A204.1 (cell line): ENCODE results near the gene OR14J1.
"Not testable (repeated sequence)": the region's sequence is repeated elsewhere in the genome, so short reads cannot be mapped to it uniquely, and the experiment has no call there.

Experiments
- FAIRE-seq: peaks from 2 replicates; lab custom pipeline; 2012; peaks lifted over from hg19 to GRCh38; lab: Jason Lieb, UNC

Gene OR14J1, protein sequence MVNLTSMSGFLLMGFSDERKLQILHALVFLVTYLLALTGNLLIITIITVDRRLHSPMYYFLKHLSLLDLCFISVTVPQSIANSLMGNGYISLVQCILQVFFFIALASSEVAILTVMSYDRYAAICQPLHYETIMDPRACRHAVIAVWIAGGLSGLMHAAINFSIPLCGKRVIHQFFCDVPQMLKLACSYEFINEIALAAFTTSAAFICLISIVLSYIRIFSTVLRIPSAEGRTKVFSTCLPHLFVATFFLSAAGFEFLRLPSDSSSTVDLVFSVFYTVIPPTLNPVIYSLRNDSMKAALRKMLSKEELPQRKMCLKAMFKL

DNA sequence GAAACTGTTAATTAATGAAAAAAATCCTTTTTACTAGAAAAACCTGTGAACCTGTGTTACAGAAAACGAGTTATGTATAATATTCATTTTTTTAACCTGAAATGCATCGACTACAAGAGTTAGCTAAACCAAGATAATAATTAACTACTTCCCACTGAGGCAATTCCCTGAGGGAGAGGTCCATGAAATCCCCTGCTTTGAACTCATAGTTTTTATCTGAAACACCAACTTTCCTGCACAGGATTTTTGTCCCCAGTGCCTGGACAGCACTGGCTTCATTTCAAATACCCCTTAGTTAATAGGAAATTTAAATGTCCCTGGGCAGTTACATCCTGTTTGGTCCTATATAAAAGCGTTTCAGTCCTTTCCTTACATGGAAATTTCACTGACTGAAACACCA, at the start of gene OR14J1:
TSS of gene OR14J1 (plus strand) at position 386 of the 400 bp plus-strand sequence. CDS start 4,989 bp downstream, outside the sequence.
- FAIRE-seq = no peak

GRCh38 chr6:29251736-29252135, 49.8 kb upstream of the OR14J1 start:
- no peak for FAIRE-seq

DNA sequence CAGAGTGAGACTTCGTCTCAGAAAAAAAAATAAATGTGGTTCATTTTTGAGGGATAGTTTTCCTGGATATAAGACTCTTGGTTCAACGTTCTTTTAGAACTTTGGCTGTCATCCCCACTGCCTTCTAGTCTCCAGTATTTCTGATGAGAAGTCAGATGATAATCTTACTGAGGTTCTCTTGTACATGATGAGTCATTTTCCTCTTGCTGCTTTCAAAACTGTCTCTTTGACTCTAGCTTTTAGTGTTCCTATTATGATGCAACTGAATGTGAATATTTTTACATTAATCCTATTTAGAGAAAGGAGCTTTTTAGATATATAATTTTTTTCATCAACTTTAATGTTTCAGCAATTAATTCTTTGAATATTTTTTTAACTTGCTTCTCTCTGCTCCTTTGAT, 46.0 kb upstream of the OR14J1 start:
- FAIRE-seq = no peak

DNA sequence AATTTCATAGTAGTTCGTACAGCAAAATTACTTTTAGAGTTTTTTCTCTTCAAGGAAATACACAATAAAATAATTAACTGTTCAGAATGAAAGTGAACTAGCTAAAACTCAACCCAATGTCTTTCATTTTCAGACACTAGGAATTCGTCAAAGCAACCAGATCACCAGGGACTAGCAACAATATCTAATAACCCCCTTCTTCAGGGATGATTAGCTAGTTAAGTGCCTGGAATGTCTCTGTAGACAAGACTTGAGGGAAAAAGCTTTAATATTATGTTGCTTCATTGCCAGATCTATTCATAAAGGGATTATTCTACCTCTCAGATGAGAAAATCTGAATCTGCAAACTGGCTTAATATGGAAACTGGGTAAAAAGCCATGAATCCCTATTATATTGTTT, 41.8 kb upstream of the OR14J1 start:
- FAIRE-seq = no peak

GRCh38 chr6:29263001-29263400, 38.5 kb upstream of the OR14J1 start:
- no peak for FAIRE-seq

DNA sequence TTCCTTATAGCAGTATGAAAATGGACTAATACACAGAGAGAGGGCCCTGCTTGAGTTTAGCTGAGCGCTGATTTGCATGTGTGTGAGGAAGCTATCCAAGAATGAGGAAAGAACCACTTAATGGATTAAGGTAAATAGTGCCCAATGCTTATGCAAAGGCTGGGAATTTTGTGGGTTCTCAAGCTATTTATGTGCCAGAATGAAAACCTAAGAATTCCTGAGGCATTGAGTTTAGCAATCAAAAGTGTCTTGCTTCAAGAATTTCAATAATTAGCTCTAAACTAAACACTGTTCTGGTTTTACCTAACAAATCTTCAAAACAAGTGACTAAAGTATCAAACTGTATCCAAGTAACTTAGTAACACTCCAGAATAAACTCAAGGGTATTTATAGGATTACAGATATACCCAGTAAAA, 7.0 kb upstream of the OR14J1 start:
- FAIRE-seq = no peak

DNA sequence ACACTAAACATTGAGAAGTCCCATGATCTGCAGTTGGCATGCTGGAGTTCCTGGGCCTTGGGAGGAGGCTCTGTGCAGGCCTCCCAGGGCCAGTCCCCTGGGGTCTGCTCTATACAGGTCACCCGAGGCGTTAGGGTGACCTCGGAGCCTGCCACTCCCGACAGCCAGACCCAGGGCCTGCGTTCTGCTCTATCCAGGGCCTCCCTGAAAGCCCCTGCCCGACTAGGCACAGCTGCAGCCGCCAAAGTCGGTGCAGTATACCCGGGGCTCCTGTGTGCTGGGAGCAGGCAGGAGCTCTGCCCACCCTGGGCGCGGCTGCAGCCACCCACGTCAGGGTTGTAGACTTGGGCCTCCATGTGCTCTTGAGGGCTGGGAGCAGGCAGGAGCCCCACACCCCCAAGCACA, 6.3 kb upstream of the OR14J1 start:
- FAIRE-seq = no peak

DNA sequence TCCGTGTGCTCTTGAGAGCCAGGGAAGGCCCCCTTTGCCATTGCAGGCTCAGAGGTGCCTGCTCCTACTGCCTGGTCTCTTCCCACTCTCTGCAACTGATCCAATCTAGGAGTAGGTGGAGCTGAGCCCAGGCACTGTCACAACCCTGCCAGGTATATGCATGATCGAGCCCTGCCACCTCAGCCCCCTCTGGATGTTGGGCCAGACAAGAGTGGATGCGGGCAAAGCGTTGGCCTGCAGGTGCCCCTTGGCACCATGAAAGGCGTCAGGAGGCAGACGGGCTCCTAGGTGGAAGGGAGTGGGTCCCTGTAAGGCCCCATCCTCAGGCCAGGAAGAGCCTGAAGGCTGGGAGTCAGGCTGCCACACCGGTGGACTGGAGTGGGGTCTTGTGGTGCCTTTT, 5.9 kb upstream of the OR14J1 start:
- no peak for FAIRE-seq

- FAIRE-seq = no peak
Measured at GRCh38 chr6:29319931-29320330, 18.4 kb downstream of the OR14J1 start.

DNA sequence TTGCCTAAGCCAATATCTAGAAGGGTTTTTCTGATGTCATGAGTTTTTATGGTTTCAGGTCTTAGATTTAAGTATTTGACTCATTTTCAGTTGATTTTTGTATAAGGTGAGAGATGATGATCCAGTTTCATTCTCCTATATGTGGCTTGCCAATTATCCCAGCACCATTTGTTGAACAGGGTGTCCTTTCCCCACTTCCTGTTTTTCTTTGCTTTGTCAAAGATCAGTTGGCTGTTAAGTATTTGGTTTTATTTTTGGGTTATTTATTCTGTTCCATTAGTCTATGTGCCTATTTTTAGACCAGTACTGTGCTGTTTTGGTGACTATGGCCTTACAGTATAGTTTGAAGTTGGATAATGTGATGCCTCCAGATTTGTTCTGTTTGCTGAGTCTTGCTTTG, 21.8 kb downstream of the OR14J1 start:
- FAIRE-seq = not testable (repeated sequence)

DNA sequence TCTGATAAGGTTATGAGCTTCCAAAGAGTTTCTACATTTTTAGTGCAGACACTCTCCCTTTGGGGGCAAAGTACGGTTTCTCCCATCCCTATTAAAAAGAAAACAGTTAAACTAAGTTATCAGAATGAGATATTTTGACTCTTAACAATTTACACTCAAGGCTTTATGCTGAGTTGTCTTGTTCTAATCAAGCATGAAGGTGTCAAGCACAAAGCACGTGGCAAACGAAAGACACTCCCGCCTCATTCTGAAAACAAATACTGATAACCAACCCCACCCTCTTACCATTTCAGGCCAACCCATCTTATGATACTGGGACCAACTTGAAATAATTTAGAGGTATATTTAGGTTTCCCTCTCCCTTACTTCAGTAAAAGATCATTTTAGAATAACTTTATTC, 24.3 kb downstream of the OR14J1 start:
- no peak for FAIRE-seq

DNA sequence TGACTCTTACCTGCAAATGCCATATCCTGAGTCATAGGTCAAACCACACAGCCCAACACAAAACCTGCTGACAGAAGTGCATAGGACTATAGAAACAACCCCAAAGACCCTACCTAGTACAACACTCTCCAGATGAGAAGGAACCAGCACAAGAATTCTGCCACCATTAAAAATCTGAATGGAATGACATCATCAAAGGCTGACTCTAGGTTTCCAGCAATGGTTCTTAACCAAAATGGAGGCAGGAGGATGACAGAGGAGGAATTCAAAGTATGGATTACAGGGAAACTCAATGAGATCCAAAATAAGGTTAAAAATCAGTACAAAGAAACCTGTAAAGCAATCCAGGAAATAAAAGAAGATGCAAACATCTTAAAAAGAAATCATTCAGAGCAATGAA, 31.2 kb downstream of the OR14J1 start:
- no peak for FAIRE-seq

DNA sequence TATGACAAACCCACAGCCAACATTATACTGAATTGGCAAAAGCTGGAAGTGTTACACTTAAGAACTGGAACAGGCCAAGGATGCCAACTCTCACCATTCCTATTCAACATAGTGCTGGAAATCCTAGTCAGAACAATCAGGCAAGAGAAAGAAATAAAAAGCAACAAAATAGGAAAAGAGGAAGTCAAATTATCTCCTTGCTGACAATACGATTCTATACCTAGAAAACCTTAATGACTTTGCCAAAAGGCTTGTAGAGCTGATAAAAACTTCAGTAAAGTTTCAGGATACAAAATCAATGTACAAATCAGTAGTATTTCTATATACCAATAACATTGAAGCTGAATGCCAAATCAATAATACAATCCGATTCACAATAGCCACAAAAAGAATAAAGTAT, 34.8 kb downstream of the OR14J1 start:
- FAIRE-seq = no peak

DNA sequence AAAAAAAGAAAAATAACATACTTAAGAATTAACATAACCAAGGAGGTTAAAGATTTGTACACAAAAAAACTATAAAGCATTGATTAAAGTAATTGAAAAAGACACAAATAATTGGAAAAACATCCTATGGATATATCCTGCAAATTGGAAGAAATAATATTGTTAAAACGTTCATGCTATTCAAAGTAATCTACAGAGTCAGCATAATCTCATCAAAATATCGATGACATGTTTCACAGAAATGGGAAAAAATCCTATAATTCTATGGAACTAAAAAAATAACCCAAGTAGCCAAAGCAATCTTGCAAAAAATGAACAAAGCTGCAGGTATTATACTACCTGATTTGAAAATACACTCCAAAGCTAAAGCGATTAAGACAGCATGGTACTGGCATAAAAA, 43.9 kb downstream of the OR14J1 start:
- FAIRE-seq = no peak

DNA sequence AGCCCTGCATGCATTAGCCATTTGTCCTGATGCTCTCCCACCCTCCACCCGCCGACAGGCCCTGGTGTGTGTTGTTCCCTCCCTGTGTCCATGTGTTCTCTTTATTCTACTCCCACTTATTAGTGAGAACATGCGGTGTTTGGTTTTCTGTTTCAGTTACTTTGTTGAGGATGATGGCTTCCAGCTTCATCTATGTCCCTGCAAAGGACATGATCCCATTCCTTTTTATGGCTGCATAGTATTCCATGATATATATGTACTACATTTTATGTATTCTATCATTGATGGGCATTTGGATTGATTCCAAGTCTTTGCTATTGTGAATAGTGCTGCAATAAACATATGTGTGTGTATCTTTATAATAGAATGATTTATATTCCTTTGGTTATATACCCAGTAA, 47.8 kb downstream of the OR14J1 start:
- not testable (repeated sequence) for FAIRE-seq

GRCh38 chr6:29354980-29355379, 53.5 kb downstream of the OR14J1 start:
- FAIRE-seq = no peak

DNA sequence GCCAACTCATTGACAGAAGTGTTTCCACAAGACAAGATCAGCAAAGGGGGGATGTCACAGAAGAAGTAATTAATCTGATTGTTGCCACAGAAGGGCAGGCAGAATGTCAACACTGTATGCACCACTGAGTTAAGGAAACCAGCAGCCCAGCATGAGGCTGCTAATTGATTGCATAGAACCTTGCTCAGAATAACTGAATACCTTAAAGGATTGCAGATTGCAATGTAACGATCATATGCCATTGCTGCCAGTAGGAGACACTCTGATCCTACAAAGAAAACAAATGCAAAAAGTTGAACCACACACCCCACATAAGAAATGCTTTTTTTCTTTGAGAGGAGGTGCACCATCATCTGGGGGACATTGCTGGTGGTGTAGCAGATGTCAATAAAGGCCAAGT, 54.1 kb downstream of the OR14J1 start:
- no peak for FAIRE-seq
